Loucy (cell line): ENCODE results near the gene FOXP1.
A peak's percentile ranks its signal among the peaks of the same experiment; 100 is the strongest.

Experiments used
- H2AFZ ChIP-seq: fragments of 200-600 bp; sonication (generic); 2 replicates; pipeline ENCODE4 v1.6.0; 2016; ENCODE audit warnings: antibody characterized with exemption, mild to moderate bottlenecking, low read length, moderate library complexity
- H3F3A ChIP-seq: fragments of 200-600 bp; 2 replicates; pipeline ENCODE4 v1.6.0; 2016; ENCODE audit warnings: antibody characterized with exemption, low read depth, mild to moderate bottlenecking
- H3K27me3 ChIP-seq: fragments of 200-600 bp; sonication (generic); 2 replicates; pipeline ENCODE4 v1.6.1; 2014; ENCODE audit warnings: low read length, mild to moderate bottlenecking; ENCODE audit not compliant: insufficient read depth, poor library complexity, severe bottlenecking
- H3K36me3 ChIP-seq: fragments of 200-600 bp; sonication (generic); 2 replicates; pipeline ENCODE4 v1.6.1; 2016; ENCODE audit warnings: low read length; ENCODE audit not compliant: insufficient read depth
- H3K4me1 ChIP-seq: fragments of 200-600 bp; sonication (generic); 2 replicates; pipeline ENCODE4 v1.5.1; 2014; ENCODE audit warnings: low read length, mild to moderate bottlenecking; ENCODE audit not compliant: insufficient read depth, poor library complexity, severe bottlenecking
- H3K4me2 ChIP-seq: fragments of 200-600 bp; sonication (generic); 2 replicates; pipeline ENCODE4 v1.6.0; 2014; ENCODE audit warnings: antibody characterized with exemption, low read length, low read depth, mild to moderate bottlenecking; ENCODE audit not compliant: poor library complexity, severe bottlenecking
- H3K4me3 ChIP-seq: fragments of 200-600 bp; sonication (generic); 2 replicates; pipeline ENCODE4 v1.5.1; 2014; ENCODE audit warnings: low read length, mild to moderate bottlenecking, mixed read lengths; ENCODE audit not compliant: poor library complexity, severe bottlenecking
- H3K79me2 ChIP-seq: fragments of 200-600 bp; sonication (generic); 2 replicates; pipeline ENCODE4 v1.6.1; 2014; ENCODE audit warnings: low read length; ENCODE audit not compliant: insufficient read depth
- H3K9ac ChIP-seq: fragments of 200-600 bp; sonication (generic); 2 replicates; pipeline ENCODE4 v1.6.0; 2014; ENCODE audit warnings: mild to moderate bottlenecking, low read depth, low read length, moderate library complexity; ENCODE audit not compliant: poor library complexity, severe bottlenecking
- H3K9me2 ChIP-seq: fragments of 200-600 bp; sonication (generic); replicated peaks from 2 replicates; pipeline ENCODE4 v1.6.1; 2016; ENCODE audit warnings: low read depth, low read length, mixed read lengths
- H3K9me3 ChIP-seq: fragments of 200-600 bp; sonication (generic); 2 replicates; pipeline ENCODE4 v1.6.1; 2014; ENCODE audit warnings: mild to moderate bottlenecking, antibody characterized with exemption, low read length, low read depth; ENCODE audit not compliant: insufficient read depth
- H4K20me1 ChIP-seq: fragments of 200-600 bp; sonication (generic); 2 replicates; pipeline ENCODE4 v1.6.0; 2014; ENCODE audit warnings: antibody characterized with exemption, low read length, mild to moderate bottlenecking; ENCODE audit not compliant: insufficient read depth, poor library complexity, severe bottlenecking
- CTCF ChIP-seq: fragments of 200-600 bp; sonication (generic); conservative IDR thresholded peaks from 2 replicates; pipeline ENCODE4 v1.5.1; 2014; ENCODE audit warnings: mild to moderate bottlenecking, antibody characterized with exemption, low read length
- EZH2phosphoT487 ChIP-seq: fragments of 200-600 bp; IDR thresholded peaks from 2 replicates; pipeline ENCODE4 v1.6.1; 2018; ENCODE audit warnings: antibody characterized with exemption, mild to moderate bottlenecking, moderate library complexity, borderline replicate concordance

The FOXP1 gene

DNA sequence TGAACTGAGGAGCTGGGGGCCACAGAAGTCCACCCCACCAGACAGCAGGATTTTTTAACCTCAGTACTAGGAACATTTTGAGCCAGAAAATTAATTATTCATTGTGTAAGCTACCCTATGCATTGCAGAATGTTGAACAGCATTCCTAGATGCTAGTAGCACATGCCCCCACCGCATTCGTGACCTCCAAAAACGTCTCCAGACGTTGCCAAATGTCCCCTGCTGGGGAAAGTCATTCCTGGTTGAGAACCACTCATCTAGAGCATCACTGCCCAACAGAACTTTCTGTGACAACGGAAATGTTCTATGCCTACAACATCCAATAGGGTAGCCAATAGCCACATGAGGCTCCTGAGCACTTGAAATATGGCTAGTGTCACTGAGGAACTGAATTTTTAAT, 333.5 kb downstream of the FOXP1 start:
- Histone ChIP-seq H3K4me1 (no peaks in the 10 kb centered on the region), H3K4me2 (no peak overlapping the region), H3K4me3 (no peak overlapping the region), H3K79me2 (peaks cover 10% of the 10 kb centered on the region; the same call in 1 of the 2 replicates), H3K9ac (no peak overlapping the region), H3K9me3 (no peaks in the 10 kb centered on the region), H3K9me2 (no peaks in the 10 kb centered on the region), H3F3A (no peaks in the 10 kb centered on the region), H3K27me3 (no peaks in the 10 kb centered on the region), H4K20me1 (no peaks in the 10 kb centered on the region), H3K36me3 (no peaks in the 10 kb centered on the region), H2AFZ (no peak overlapping the region)
- no peak for TF ChIP-seq EZH2phosphoT487
- TF ChIP-seq CTCF = no peak

- no peak overlapping the region for H3K9ac ChIP-seq
- no peak overlapping the region for H2AFZ ChIP-seq
- no peaks in the 10 kb centered on the region for H3K9me2 ChIP-seq
- no peak overlapping the region for H3K4me3 ChIP-seq
- no peaks in the 10 kb centered on the region for H3K27me3 ChIP-seq
- peaks cover 10% of the 10 kb centered on the region; the same call in 1 of the 2 replicates for H3K79me2 ChIP-seq
- no peaks in the 10 kb centered on the region for H3K4me1 ChIP-seq
- no peaks in the 10 kb centered on the region for H4K20me1 ChIP-seq
- no peak for TF ChIP-seq EZH2phosphoT487
- TF ChIP-seq CTCF = no peak
- H3K36me3 ChIP-seq = no peaks in the 10 kb centered on the region
- no peaks in the 10 kb centered on the region for H3K9me3 ChIP-seq
- no peaks in the 10 kb centered on the region for H3F3A ChIP-seq
- no peak overlapping the region for H3K4me2 ChIP-seq
These were observed 335.6 kb downstream of the FOXP1 start for GRCh38 chr3:71247958-71248335.

DNA sequence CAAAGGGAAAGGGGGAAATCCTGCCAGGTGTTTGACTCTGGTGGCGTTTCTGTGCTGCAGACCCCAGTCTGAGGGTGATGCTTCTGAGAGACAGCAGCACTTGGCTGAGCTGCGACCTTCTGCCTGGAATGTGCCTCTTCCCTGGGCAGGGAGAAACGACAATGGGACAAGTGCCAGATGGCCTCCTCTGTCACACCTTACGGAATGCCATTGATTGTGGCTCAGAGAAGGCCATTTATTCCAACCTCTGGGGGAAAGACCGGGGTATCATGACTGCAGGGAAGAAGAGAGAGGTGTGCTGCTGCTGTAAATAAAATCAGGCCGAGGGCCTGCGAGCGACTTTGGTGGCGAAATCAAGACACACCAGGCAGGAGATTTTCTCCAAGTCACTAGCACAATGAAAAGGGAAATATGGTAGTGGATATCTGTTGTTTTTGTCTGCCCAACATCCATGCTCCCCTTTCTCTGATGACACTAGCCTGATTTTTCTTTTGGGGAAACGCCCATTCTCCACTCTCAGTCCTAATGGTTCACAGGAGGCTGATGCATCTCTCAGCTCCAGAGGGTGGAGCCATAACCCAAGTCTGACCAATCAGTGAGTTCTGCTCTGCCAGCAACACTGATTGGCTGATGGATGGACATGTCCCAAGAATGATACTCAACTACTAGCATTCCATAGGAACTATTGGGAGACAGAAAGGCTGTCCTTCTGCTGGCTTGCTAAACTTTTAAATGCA, 336.1 kb downstream of the FOXP1 start:
- H4K20me1 ChIP-seq = no peaks in the 10 kb centered on the region
- peaks cover 12% of the 10 kb centered on the region; the same call in 1 of the 2 replicates for H3K79me2 ChIP-seq
- H3K27me3 ChIP-seq = no peaks in the 10 kb centered on the region
- H3F3A ChIP-seq = no peaks in the 10 kb centered on the region
- TF ChIP-seq CTCF (peak; percentile 34; the same call in 1 of the 2 replicates), EZH2phosphoT487 (no peak)
- no peaks in the 10 kb centered on the region for H3K4me1 ChIP-seq
- no peak overlapping the region for H2AFZ ChIP-seq
- H3K9me3 ChIP-seq = no peaks in the 10 kb centered on the region
- no peak overlapping the region for H3K9ac ChIP-seq
- H3K9me2 ChIP-seq = no peaks in the 10 kb centered on the region
- H3K36me3 ChIP-seq = no peaks in the 10 kb centered on the region
- H3K4me2 ChIP-seq = no peak overlapping the region
- no peak overlapping the region for H3K4me3 ChIP-seq
